ENCODE results near the gene PEX7.
A peak's percentile ranks its signal among the peaks of the same experiment; 100 is the strongest.
"Not testable (repeated sequence)": the region's sequence is repeated elsewhere in the genome, so short reads cannot be mapped to it uniquely, and the experiment has no call there.

The PEX7 gene

GRCh38 chr6:136822376-136823127 is at the start of gene PEX7:
TSS of gene PEX7 (plus strand) at chr6:136822592. CDS start at chr6:136822666, 74 bp downstream.
- peak; percentile 86 for DNase-seq

GRCh38 chr6:136772685-136773472 is 49.5 kb upstream of the PEX7 start:
- DNase-seq = no peak

- DNase-seq = no peak
Measured at GRCh38 chr6:136773473-136773796, 49.0 kb upstream of the PEX7 start.

GRCh38 chr6:136774228-136775041 is 48.0 kb upstream of the PEX7 start:
- DNase-seq = no peak

GRCh38 chr6:136775081-136775480 is 47.3 kb upstream of the PEX7 start:
- DNase-seq = no peak

- no peak for DNase-seq
Measured at GRCh38 chr6:136775548-136775947, 46.8 kb upstream of the PEX7 start.

- no peak for DNase-seq
Measured at GRCh38 chr6:136777651-136778050, 44.7 kb upstream of the PEX7 start.

GRCh38 chr6:136779682-136780081 is 42.7 kb upstream of the PEX7 start:
- DNase-seq = no peak

- no peak for DNase-seq
Measured at GRCh38 chr6:136780972-136781371, 41.4 kb upstream of the PEX7 start.

- no peak for DNase-seq
Measured at GRCh38 chr6:136782021-136782770, 40.2 kb upstream of the PEX7 start.

- no peak for DNase-seq
Measured at GRCh38 chr6:136783021-136783420, 39.4 kb upstream of the PEX7 start.

- no peak for DNase-seq
Measured at GRCh38 chr6:136783495-136784270, 38.7 kb upstream of the PEX7 start.

- DNase-seq = no peak
Measured at GRCh38 chr6:136784271-136784664, 38.1 kb upstream of the PEX7 start.

GRCh38 chr6:136784910-136785746 is 37.3 kb upstream of the PEX7 start:
- peak; percentile 29 for DNase-seq

- DNase-seq = no peak
Measured at GRCh38 chr6:136786658-136787057, 35.7 kb upstream of the PEX7 start.

- DNase-seq = no peak
Measured at GRCh38 chr6:136787726-136788068, 34.7 kb upstream of the PEX7 start.

- DNase-seq = no peak
Measured at GRCh38 chr6:136788069-136788902, 34.1 kb upstream of the PEX7 start.

- not testable (repeated sequence) for DNase-seq
Measured at GRCh38 chr6:136789440-136789839, 33.0 kb upstream of the PEX7 start.

GRCh38 chr6:136790411-136791295 is 31.7 kb upstream of the PEX7 start:
- no peak for DNase-seq

Data from stimulated activated CD4-positive, alpha-beta T cell treated with anti-CD3 and anti-CD28 coated beads, Interleukin-4, amount 100 ng/mL, for 1 hour (primary cell).